HG03565 (cell line): ENCODE measurements around the gene KLHL17.

Experiments
- ATAC-seq: cut with Tn5 transposase; IDR thresholded peaks from one replicate; pipeline ENCODE4 v1.9.1; 2021; ENCODE audit warnings: mild to moderate bottlenecking, moderate library complexity; ENCODE audit not compliant: unreplicated experiment

The KLHL17 gene

DNA sequence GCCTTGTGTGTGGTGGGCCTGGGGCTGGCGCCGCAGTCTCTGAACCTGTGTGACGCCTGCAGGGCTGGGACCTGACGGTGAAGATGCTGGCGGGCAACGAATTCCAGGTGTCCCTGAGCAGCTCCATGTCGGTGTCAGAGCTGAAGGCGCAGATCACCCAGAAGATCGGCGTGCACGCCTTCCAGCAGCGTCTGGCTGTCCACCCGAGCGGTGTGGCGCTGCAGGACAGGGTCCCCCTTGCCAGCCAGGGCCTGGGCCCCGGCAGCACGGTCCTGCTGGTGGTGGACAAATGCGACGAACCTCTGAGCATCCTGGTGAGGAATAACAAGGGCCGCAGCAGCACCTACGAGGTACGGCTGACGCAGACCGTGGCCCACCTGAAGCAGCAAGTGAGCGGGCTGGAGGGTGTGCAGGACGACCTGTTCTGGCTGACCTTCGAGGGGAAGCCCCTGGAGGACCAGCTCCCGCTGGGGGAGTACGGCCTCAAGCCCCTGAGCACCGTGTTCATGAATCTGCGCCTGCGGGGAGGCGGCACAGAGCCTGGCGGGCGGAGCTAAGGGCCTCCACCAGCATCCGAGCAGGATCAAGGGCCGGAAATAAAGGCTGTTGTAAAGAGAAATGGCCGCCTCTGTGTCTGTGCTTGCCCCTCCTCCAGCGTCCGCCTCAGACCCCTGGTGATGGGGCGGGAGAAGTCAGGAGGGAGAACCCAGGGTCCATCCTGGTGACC is 53.7 kb downstream of the KLHL17 start:
- ATAC-seq, result no peak

DNA sequence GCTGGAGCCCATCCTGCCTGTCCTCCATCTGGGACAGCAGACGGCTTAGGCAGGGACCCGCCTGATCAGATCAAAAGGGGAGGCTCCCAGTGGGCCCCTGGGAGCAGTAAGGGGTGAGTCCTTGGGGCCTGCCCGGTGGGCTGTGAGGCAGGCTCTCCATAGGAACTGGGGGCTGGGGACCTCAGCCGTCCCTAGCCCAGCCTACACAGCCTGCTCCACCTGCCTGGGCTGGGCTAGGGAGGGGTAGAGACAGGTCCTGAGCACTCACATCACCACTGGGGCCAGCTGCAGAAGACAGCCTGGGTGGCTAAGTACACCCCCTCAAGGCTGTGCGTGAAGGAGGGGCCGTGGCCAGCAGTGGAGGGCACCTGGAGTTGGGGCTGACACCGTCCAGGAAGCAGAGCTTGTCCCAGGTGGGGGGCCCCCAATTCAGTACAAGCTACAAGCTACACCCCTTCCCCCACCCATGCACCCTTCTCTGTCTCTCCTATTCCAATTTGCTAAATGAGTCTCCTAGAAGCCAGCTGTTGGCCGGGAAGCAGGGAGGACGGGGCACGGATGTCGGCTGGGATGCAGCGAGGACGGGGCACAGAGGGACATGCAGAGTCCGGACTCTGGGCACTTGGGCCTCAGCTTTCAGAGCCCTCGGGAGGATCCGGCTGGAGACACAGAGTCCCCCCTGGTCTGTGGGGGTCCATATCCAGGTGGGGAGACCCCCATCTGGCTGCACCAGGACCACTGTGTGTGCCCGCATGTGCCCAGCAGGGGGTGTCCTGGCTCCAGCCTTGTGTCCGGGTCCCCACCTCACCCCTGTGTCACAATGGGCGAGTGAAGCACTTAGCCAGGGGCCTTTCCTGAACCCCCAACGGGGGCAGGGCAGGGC is 54.7 kb downstream of the KLHL17 start:
- ATAC-seq, result no peak
